ENCODE measurements around the gene ENTPD5.
"Not testable (repeated sequence)": the region's sequence is repeated elsewhere in the genome, so short reads cannot be mapped to it uniquely, and the experiment has no call there.

ENTPD5 gene

GRCh38 chr14:73996731-73997107, 22.4 kb downstream of the ENTPD5 start:
- TF ChIP-seq CTCF (IDR thresholded peaks at IDR 0.05; ENCODE audit: insufficient read depth, low read length, poor library complexity, severe bottlenecking) (no peak), EZH2phosphoT487 (conservative IDR thresholded peaks at IDR 0.05; ENCODE audit: low read length) (no peak)
- no peaks in the 10 kb centered on the region for H3K9me2 ChIP-seq (replicated peaks; ENCODE audit: insufficient read depth, low read length)
- H3K4me2 ChIP-seq (ENCODE audit: low read depth, low read length, poor library complexity, severe bottlenecking): no peak overlapping the region
- no peak overlapping the region for H3K4me3 ChIP-seq (ENCODE audit: insufficient read depth, low read length, poor library complexity, severe bottlenecking)
- H4K20me1 ChIP-seq (ENCODE audit: low read depth, low read length): no peaks in the 10 kb centered on the region
- no peak overlapping the region for H3K27ac ChIP-seq (ENCODE audit: low read depth, low read length)
- no peaks in the 10 kb centered on the region for H3K9me3 ChIP-seq (ENCODE audit: insufficient read depth, low read length)
- no peaks in the 10 kb centered on the region for H3K27me3 ChIP-seq (ENCODE audit: low read length)
- H2AFZ ChIP-seq (ENCODE audit: low read depth, low read length, severe bottlenecking): no peak overlapping the region
- peaks cover 19% of the 10 kb centered on the region for H3F3A ChIP-seq (ENCODE audit: insufficient read depth)
- H3K36me3 ChIP-seq (ENCODE audit: low read length): no peaks in the 10 kb centered on the region
- no peak overlapping the region for H3K9ac ChIP-seq (ENCODE audit: low read length)
- H3K79me2 ChIP-seq (ENCODE audit: insufficient read depth, low read length): no peaks in the 10 kb centered on the region

- peak overlapping the region; percentile 82; the same call in 1 of the 2 replicates for H3K27ac ChIP-seq (ENCODE audit: low read depth, low read length)
- no peaks in the 10 kb centered on the region for H3K79me2 ChIP-seq (ENCODE audit: insufficient read depth, low read length)
- H3K4me2 ChIP-seq (ENCODE audit: low read depth, low read length, poor library complexity, severe bottlenecking): peak overlapping the region; percentile 67
- H3K9me3 ChIP-seq (ENCODE audit: insufficient read depth, low read length): no peaks in the 10 kb centered on the region
- no peak overlapping the region for H2AFZ ChIP-seq (ENCODE audit: low read depth, low read length, severe bottlenecking)
- no peak overlapping the region; the same call in 1 of the 2 replicates for H3K9ac ChIP-seq (ENCODE audit: low read length)
- no peaks in the 10 kb centered on the region for H4K20me1 ChIP-seq (ENCODE audit: low read depth, low read length)
- H3K9me2 ChIP-seq (replicated peaks; ENCODE audit: insufficient read depth, low read length): no peaks in the 10 kb centered on the region
- TF ChIP-seq CTCF (IDR thresholded peaks at IDR 0.05; ENCODE audit: insufficient read depth, low read length, poor library complexity, severe bottlenecking) (no peak), EZH2phosphoT487 (conservative IDR thresholded peaks at IDR 0.05; ENCODE audit: low read length) (no peak)
- H3F3A ChIP-seq (ENCODE audit: insufficient read depth): peaks cover 19% of the 10 kb centered on the region
- no peaks in the 10 kb centered on the region for H3K36me3 ChIP-seq (ENCODE audit: low read length)
- H3K27me3 ChIP-seq (ENCODE audit: low read length): no peaks in the 10 kb centered on the region
- no peak overlapping the region for H3K4me3 ChIP-seq (ENCODE audit: insufficient read depth, low read length, poor library complexity, severe bottlenecking)
Measured at GRCh38 chr14:73995977-73996378, 23.1 kb downstream of the ENTPD5 start.

DNA sequence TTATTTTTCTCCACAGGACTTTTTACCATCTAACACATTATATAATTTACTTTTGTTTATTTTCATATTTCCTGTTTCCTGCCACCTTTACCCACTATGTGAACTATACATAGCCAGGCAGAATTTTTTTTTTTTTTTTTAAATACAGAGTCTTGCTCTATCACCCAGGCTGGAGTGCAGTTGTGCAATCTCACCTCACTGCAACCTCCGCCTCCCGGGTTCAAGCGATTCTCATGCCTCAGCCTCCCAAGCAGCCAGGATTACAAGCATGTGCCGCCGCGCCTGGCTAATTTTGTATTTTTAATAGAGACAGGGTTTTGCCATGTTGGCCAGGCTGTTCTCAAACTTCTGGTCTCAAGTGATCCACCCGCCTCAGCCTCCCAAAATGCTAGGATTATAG, 24.2 kb downstream of the ENTPD5 start:
- H3K9me2 ChIP-seq (replicated peaks; ENCODE audit: insufficient read depth, low read length); H3K27me3 ChIP-seq (ENCODE audit: low read length); H3K36me3 ChIP-seq (ENCODE audit: low read length); H3K79me2 ChIP-seq (ENCODE audit: insufficient read depth, low read length); H4K20me1 ChIP-seq (ENCODE audit: low read depth, low read length); H3K9me3 ChIP-seq (ENCODE audit: insufficient read depth, low read length): not testable (repeated sequence)
- Histone ChIP-seq H2AFZ (ENCODE audit: low read depth, low read length, severe bottlenecking) (peak overlapping the region; percentile 49), H3K4me3 (ENCODE audit: insufficient read depth, low read length, poor library complexity, severe bottlenecking) (peak overlapping the region; percentile 21), H3F3A (ENCODE audit: insufficient read depth) (peaks cover 19% of the 10 kb centered on the region), H3K27ac (ENCODE audit: low read depth, low read length) (peak overlapping the region; percentile 82), H3K4me2 (ENCODE audit: low read depth, low read length, poor library complexity, severe bottlenecking) (peak overlapping the region; percentile 67), H3K9ac (ENCODE audit: low read length) (peak overlapping the region; percentile 35)

DNA sequence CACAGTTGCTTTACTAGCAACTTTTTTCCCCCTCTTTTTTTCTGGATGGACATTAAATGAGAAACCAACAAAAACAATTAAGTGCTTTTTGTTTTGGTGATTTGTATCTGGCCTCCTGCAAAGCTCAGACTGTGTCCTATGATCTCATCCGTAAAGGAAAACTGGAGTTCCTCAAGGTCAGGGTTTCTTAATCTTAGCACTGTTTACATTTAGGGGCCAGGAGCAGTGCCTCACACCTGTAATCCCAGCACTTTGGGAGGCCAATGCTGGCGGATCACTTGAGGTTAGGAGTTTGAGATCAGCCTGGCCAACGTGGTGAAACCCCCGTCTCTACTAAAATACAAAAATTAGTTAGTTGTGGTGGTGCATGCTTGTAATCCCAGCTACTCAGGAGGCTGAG, 28.0 kb downstream of the ENTPD5 start:
- no peaks in the 10 kb centered on the region for H3K79me2 ChIP-seq (ENCODE audit: insufficient read depth, low read length)
- H3K36me3 ChIP-seq (ENCODE audit: low read length): no peaks in the 10 kb centered on the region; the same call in 1 of the 2 replicates
- H2AFZ ChIP-seq (ENCODE audit: low read depth, low read length, severe bottlenecking): no peak overlapping the region
- H3K9me2 ChIP-seq (replicated peaks; ENCODE audit: insufficient read depth, low read length): no peaks in the 10 kb centered on the region
- H3K27me3 ChIP-seq (ENCODE audit: low read length): no peaks in the 10 kb centered on the region
- H3K4me3 ChIP-seq (ENCODE audit: insufficient read depth, low read length, poor library complexity, severe bottlenecking): no peak overlapping the region
- H3K4me2 ChIP-seq (ENCODE audit: low read depth, low read length, poor library complexity, severe bottlenecking): no peak overlapping the region
- no peaks in the 10 kb centered on the region for H3K9me3 ChIP-seq (ENCODE audit: insufficient read depth, low read length)
- H3K9ac ChIP-seq (ENCODE audit: low read length): no peak overlapping the region
- no peaks in the 10 kb centered on the region for H4K20me1 ChIP-seq (ENCODE audit: low read depth, low read length)
- TF ChIP-seq CTCF (IDR thresholded peaks at IDR 0.05; ENCODE audit: insufficient read depth, low read length, poor library complexity, severe bottlenecking) (no peak), EZH2phosphoT487 (conservative IDR thresholded peaks at IDR 0.05; ENCODE audit: low read length) (no peak)
- H3F3A ChIP-seq (ENCODE audit: insufficient read depth): peaks cover 19% of the 10 kb centered on the region
- no peak overlapping the region for H3K27ac ChIP-seq (ENCODE audit: low read depth, low read length)

GRCh38 chr14:73988656-73989055, 30.4 kb downstream of the ENTPD5 start:
- H3K9ac ChIP-seq (ENCODE audit: low read length); H3K4me3 ChIP-seq (ENCODE audit: insufficient read depth, low read length, poor library complexity, severe bottlenecking); H3K27me3 ChIP-seq (ENCODE audit: low read length); H3K36me3 ChIP-seq (ENCODE audit: low read length); H3K27ac ChIP-seq (ENCODE audit: low read depth, low read length); H3K9me3 ChIP-seq (ENCODE audit: insufficient read depth, low read length); H3K79me2 ChIP-seq (ENCODE audit: insufficient read depth, low read length); H3F3A ChIP-seq (ENCODE audit: insufficient read depth); H4K20me1 ChIP-seq (ENCODE audit: low read depth, low read length); H3K4me2 ChIP-seq (ENCODE audit: low read depth, low read length, poor library complexity, severe bottlenecking); H3K9me2 ChIP-seq (replicated peaks; ENCODE audit: insufficient read depth, low read length); H2AFZ ChIP-seq (ENCODE audit: low read depth, low read length, severe bottlenecking): not testable (repeated sequence)
